ENCODE data around the gene NT5M.

Gene NT5M

DNA sequence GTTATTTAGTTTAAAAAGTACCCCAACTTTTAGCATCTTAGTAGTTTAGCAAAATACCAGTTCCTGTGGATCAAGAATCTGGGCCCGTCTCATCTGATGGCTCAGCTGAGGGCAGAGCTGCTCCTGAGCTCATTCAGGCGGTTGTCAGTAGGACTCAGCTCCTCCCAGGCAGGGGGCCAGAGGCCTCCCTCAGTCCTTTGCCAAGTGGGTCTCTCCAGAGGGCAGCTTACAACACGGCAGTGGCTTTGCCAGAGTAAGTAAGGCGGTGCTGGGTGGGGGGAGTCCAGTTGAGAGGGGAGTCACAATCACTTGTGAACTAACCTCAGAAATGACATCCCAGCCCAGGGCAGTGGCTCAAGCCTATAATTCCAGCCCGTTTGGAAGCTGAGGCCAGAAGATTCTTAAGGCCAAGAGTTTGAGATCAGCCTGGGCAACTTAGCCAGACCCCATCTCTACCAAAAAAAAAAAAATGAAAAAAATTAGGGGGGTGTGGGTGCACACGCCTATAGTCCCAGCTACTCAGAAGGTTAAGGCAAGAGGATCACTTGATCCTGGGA lies 92.2 kb downstream of the NT5M start:
- no peak for DNase-seq (ENCODE audit: low read depth)

DNA sequence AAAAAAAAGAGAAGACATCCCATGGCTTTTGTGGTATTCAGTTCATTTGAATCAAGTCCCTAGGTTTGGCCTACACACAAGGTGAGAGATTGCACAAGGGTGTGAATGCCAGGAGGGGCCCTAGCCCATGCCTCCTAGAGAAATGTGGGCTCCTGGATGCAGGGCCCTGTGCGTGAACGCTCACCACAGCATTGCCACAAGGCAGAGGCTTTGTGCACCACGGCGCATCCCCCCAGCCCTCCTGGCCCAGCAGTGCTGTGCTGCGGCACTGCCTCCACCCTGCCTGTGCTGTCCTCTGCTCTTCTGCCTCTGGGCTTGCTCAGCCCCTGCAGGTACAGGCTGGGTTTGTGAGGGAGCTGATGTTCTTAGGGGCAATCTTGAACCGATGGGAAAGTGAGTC lies 92.7 kb downstream of the NT5M start:
- no peak for DNase-seq (ENCODE audit: low read depth)

All from stimulated activated CD8-positive, alpha-beta memory T cell treated with anti-CD3 and anti-CD28 coated beads, Interleukin-4, amount 100 ng/mL, for 24 hours (primary cell).